CD4-positive, alpha-beta T cell (primary cell): ENCODE results near the gene MYOM3. TPM values are rescaled to one million over a fixed set of nuclear protein-coding genes. Genes with fewer than 3 reads are reported as not detected.

Source experiments
- ATAC-seq: fragments of 200-7000 bp; cut with Tn5 transposase; one replicate; pipeline ENCODE4 v1.10.0; 2022; ENCODE audit warnings: mild to moderate bottlenecking; ENCODE audit not compliant: poor library complexity
- CTCF ChIA-PET: fragments of 350-600 bp; sonication (Branson Sonifier 250); formaldehyde crosslinking; loops from one replicate; lab custom pipeline; 2021; ENCODE audit warnings: antibody characterized with exemption, inconsistent platforms; lab: Charles Lee
- POLR2A ChIA-PET: fragments of 350-600 bp; sonication (Branson Sonifier 250); formaldehyde crosslinking; loops from one replicate; lab custom pipeline; 2021; ENCODE audit warnings: antibody characterized with exemption, inconsistent platforms; lab: Charles Lee
- DNase-seq, 14 experiments: peaks; one replicate each; pipeline ENCODE4 v3.0.0-alpha.2; 2013 to 2020; ENCODE audit warnings: mixed read lengths in 2 of 14
- H3K27ac ChIP-seq, 2 donors: one replicate each; pipeline versions ENCODE4 v1.5.1 to v1.7.0; 2013; ENCODE audit warnings: low read length in 2 of 2, low read depth in 1 of 2, mild to moderate bottlenecking in 1 of 2
- H3K27me3 ChIP-seq, 2 experiments: 1 replicate in 1 of 2; 2 replicates in 1 of 2; pipeline versions ENCODE4 v1.6.1 to v1.7.0; 2013; ENCODE audit warnings: low read length in 2 of 2, control low read depth in 1 of 2, mild to moderate bottlenecking in 1 of 2, moderate library complexity in 1 of 2; ENCODE audit not compliant: insufficient read depth in 2 of 2, control insufficient read depth in 1 of 2
- H3K36me3 ChIP-seq: one replicate; pipeline ENCODE4 v1.6.1; 2013; ENCODE audit warnings: low read length, control low read depth; ENCODE audit not compliant: insufficient read depth
- H3K4me1 ChIP-seq: one replicate; pipeline ENCODE4 v1.6.1; 2013; ENCODE audit warnings: low read length, control low read depth; ENCODE audit not compliant: insufficient read depth
- H3K4me3 ChIP-seq: one replicate; pipeline ENCODE4 v1.5.1; 2013; ENCODE audit warnings: mild to moderate bottlenecking, low read length, moderate library complexity
- H3K9me3 ChIP-seq, 2 experiments: 1 replicate in 1 of 2; 2 replicates in 1 of 2; pipeline versions ENCODE4 v1.6.1 to v1.7.0; 2013; ENCODE audit warnings: low read length in 2 of 2, mild to moderate bottlenecking in 2 of 2, control low read depth in 1 of 2, moderate library complexity in 1 of 2; ENCODE audit not compliant: control insufficient read depth in 1 of 2, insufficient read depth in 1 of 2
- H3K27ac Mint-ChIP-seq: one replicate; pipeline ENCODE4 v1.8.0; 2020; ENCODE audit warnings: mixed read lengths
- H3K27me3 Mint-ChIP-seq: one replicate; pipeline ENCODE4 v1.8.0; 2021; ENCODE audit warnings: mixed read lengths
- H3K36me3 Mint-ChIP-seq: one replicate; pipeline ENCODE4 v1.8.0; 2021; ENCODE audit warnings: low read depth, mixed read lengths
- H3K4me1 Mint-ChIP-seq: one replicate; pipeline ENCODE4 v1.8.0; 2021; ENCODE audit warnings: low read depth, mixed read lengths
- H3K4me3 Mint-ChIP-seq: one replicate; pipeline ENCODE4 v1.8.0; 2020; ENCODE audit warnings: mild to moderate bottlenecking, mixed read lengths
- H3K9me3 Mint-ChIP-seq: one replicate; pipeline ENCODE4 v1.8.0; 2020; ENCODE audit warnings: mixed read lengths
- intact Hi-C, 2 experiments: fragments of 100-400 bp; cut with DNase I in 1 of 2; cut with micrococcal nuclease in 1 of 2; formaldehyde crosslinking; loops; one replicate each; pipeline versions ENCODE4 v1.15.1 to v1.9.0; 2023 to 2025; cut with DNase I, micrococcal nuclease
- total RNA-seq, 174 experiments: library from RNA in 2 of 174; stranded (reverse) in 2 of 174; gene quantifications; one replicate each; pipeline ENCODE4 v1.2.3 and lab custom pipeline; 2021 to 2026
- TF ChIP-seq, protein P1 (sequence below): fragments of 200-600 bp; IDR thresholded peaks from one replicate; pipeline ENCODE4 v1.8.0; 2022; ENCODE audit warnings: antibody characterized with exemption, mild to moderate bottlenecking

The MYOM3 gene
- total RNA-seq, 2 experiments from 2014 or later: not detected

DNA sequence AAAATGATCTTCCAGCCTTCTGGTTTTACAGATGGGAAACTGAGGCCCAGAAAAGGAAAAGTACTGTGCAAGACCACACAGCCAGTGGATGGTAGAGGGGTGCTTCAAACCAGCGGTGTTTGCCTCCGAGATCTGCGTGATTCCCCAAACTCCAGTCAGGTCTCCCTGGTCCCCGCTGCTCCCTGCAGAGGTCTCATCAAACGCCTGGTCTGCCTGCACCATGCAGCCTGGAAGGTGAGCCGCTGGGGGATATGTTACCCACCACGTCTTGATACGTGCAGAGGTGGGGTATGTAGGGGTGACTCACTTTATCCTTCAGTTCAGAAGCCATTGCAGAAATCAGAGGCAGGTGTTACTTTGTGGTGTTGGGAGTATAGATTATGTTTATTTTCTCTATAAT, 56.3 kb downstream of the MYOM3 start:
- no peaks in the 10 kb centered on the region for H3K4me1 Mint-ChIP-seq
- no peaks in the 10 kb centered on the region for H3K9me3 Mint-ChIP-seq
- TF ChIP-seq, protein P1, sequence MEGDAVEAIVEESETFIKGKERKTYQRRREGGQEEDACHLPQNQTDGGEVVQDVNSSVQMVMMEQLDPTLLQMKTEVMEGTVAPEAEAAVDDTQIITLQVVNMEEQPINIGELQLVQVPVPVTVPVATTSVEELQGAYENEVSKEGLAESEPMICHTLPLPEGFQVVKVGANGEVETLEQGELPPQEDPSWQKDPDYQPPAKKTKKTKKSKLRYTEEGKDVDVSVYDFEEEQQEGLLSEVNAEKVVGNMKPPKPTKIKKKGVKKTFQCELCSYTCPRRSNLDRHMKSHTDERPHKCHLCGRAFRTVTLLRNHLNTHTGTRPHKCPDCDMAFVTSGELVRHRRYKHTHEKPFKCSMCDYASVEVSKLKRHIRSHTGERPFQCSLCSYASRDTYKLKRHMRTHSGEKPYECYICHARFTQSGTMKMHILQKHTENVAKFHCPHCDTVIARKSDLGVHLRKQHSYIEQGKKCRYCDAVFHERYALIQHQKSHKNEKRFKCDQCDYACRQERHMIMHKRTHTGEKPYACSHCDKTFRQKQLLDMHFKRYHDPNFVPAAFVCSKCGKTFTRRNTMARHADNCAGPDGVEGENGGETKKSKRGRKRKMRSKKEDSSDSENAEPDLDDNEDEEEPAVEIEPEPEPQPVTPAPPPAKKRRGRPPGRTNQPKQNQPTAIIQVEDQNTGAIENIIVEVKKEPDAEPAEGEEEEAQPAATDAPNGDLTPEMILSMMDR: no peak
- H3K9me3 ChIP-seq: no peaks in the 10 kb centered on the region
- ChIA-PET POLR2A (no interaction called here), CTCF (no interaction called here)
- H3K27ac Mint-ChIP-seq: no peak overlapping the region
- DNase-seq (no peak), ATAC-seq (no peak)
- H3K36me3 ChIP-seq: no peaks in the 10 kb centered on the region
- H3K4me1 ChIP-seq: no peaks in the 10 kb centered on the region
- no peak overlapping the region for H3K4me3 Mint-ChIP-seq
- no peak overlapping the region for H3K4me3 ChIP-seq
- H3K27ac ChIP-seq: no peak overlapping the region
- H3K27me3 Mint-ChIP-seq: no peaks in the 10 kb centered on the region
- H3K27me3 ChIP-seq: no peaks in the 10 kb centered on the region
- no peaks in the 10 kb centered on the region for H3K36me3 Mint-ChIP-seq
- intact Hi-C loops: no loop called here

DNA sequence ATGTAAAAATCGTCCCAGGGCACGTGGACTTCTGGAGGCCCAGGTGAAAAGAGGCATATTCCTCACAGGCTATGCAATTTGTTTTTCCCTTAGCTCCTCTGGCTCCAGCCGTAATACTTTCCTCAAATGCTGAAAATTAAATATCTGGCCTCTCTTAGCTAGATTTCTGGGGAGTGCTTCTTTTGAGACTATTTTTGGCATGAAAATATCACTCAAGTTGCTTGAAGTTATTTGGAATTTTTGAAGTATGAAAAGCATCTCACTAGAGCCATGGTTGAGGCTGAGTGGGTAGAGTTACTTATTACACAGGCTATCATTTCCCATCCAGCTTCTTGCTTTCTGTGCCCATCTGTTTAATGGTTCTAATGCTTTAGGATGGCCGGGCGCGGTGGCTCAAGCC, 59.7 kb downstream of the MYOM3 start:
- CTCF ChIA-PET: no interaction called here
- TF ChIP-seq, protein P1: no peak
- Histone ChIP-seq H3K9me3 (no peaks in the 10 kb centered on the region), H3K36me3 (no peaks in the 10 kb centered on the region), H3K27ac (no peak overlapping the region), H3K4me1 (no peaks in the 10 kb centered on the region), H3K4me3 (no peak overlapping the region), H3K27me3 (no peaks in the 10 kb centered on the region)
- Mint-ChIP-seq H3K4me3 (no peak overlapping the region), H3K36me3 (no peaks in the 10 kb centered on the region), H3K27ac (no peak overlapping the region), H3K4me1 (no peaks in the 10 kb centered on the region), H3K27me3 (no peaks in the 10 kb centered on the region), H3K9me3 (no peaks in the 10 kb centered on the region)
- DNase-seq (no peak), ATAC-seq (no peak)
- POLR2A ChIA-PET: no interaction called here
- intact Hi-C loops: no loop called here

GRCh38 chr1:24051206-24051945, 60.6 kb downstream of the MYOM3 start:
- H3K9me3 ChIP-seq: no peaks in the 10 kb centered on the region
- no peak for DNase-seq
- Mint-ChIP-seq H3K27ac (no peak overlapping the region), H3K4me3 (no peak overlapping the region), H3K4me1 (no peaks in the 10 kb centered on the region), H3K9me3 (no peaks in the 10 kb centered on the region), H3K27me3 (no peaks in the 10 kb centered on the region), H3K36me3 (no peaks in the 10 kb centered on the region)
- POLR2A ChIA-PET: no interaction called here
- H3K36me3 ChIP-seq: no peaks in the 10 kb centered on the region
- H3K27ac ChIP-seq: no peak overlapping the region
- TF ChIP-seq, protein P1: no peak
- ATAC-seq: no peak
- intact Hi-C loops: no loop called here
- CTCF ChIA-PET: no interaction called here
- no peak overlapping the region for H3K4me3 ChIP-seq
- H3K27me3 ChIP-seq: no peaks in the 10 kb centered on the region
- no peaks in the 10 kb centered on the region for H3K4me1 ChIP-seq
